Tracheal epithelial cell (primary cell): ENCODE measurements around the gene ACCSL. TPM values are rescaled to one million over a fixed set of nuclear protein-coding genes. Genes with fewer than 3 reads are reported as not detected.

ENCODE experiments used
- total RNA-seq: library from RNA; depleted of rRNA; stranded (reverse); fragments of >200 nt; gene quantifications from 2 replicates; pipeline ENCODE4 v1.2.1, GENCODE V29; 2014

Gene ACCSL
- not detected in 2 replicates for total RNA-seq

GRCh38 chr11:44047931-44048431 lies at the start of gene ACCSL:
Gene ACCSL, plus strand, starts transcription at chr11:44047981. Its CDS starts 56 bp downstream, at chr11:44048037.

GRCh38 chr11:44065841-44066731 lies 18.3 kb downstream of the ACCSL start, which contains the start of gene ACCS:
Gene ACCS, plus strand, starts transcription at chr11:44066270. Its CDS starts 1,358 bp downstream, at chr11:44067628.

GRCh38 chr11:44095506-44096359 lies 48.0 kb downstream of the ACCSL start, which contains the start of gene EXT2:
Gene EXT2, plus strand, starts transcription at chr11:44095678. Its CDS starts 12,035 bp downstream, at chr11:44107713.

Other genes with a start within 250 kb of the ACCSL start
- gene ALKBH3, start 167.2 kb upstream of the ACCSL start, total RNA-seq = 34.5 and 38.3 TPM in 2 replicates
- 0.48 TPM in 1 of 2 replicates, not detected in the other for gene C11orf96, start 105.3 kb upstream of the ACCSL start, total RNA-seq
- 3.8 and 5.5 TPM in 2 replicates for gene ACCS, start 18.3 kb downstream of the ACCSL start, total RNA-seq
- 103 and 132 TPM in 2 replicates for gene EXT2, start 47.7 kb downstream of the ACCSL start, total RNA-seq